ENCODE results near the gene CENPC.
"Not testable (repeated sequence)": the region's sequence is repeated elsewhere in the genome, so short reads cannot be mapped to it uniquely, and the experiment has no call there.

The CENPC gene

GRCh38 chr4:67465032-67465762 is 80.1 kb downstream of the CENPC start:
- DNase-seq, result no peak

GRCh38 chr4:67460574-67460973 is 84.7 kb downstream of the CENPC start:
- no peak for DNase-seq

- DNase-seq, result no peak
Observed at GRCh38 chr4:67459164-67459563, 86.1 kb downstream of the CENPC start.

GRCh38 chr4:67456577-67457196 is 88.6 kb downstream of the CENPC start:
- DNase-seq, result no peak

- DNase-seq, result not testable (repeated sequence)
Observed at GRCh38 chr4:67452846-67453205, 92.5 kb downstream of the CENPC start.

- no peak for DNase-seq
Observed at GRCh38 chr4:67452100-67452845, 93.0 kb downstream of the CENPC start.

GRCh38 chr4:67451464-67451863 is 93.8 kb downstream of the CENPC start:
- DNase-seq, result no peak

GRCh38 chr4:67448621-67449020 is 96.7 kb downstream of the CENPC start:
- no peak for DNase-seq

GRCh38 chr4:67447873-67448272 is 97.4 kb downstream of the CENPC start:
- DNase-seq, result no peak

- no peak for DNase-seq
Observed at GRCh38 chr4:67446811-67447210, 98.5 kb downstream of the CENPC start.

- DNase-seq, result not testable (repeated sequence)
Observed at GRCh38 chr4:67445881-67446280, 99.4 kb downstream of the CENPC start.

GRCh38 chr4:67438975-67439374 is 106.3 kb downstream of the CENPC start:
- DNase-seq, result no peak

- no peak for DNase-seq
Observed at GRCh38 chr4:67437974-67438713, 107.2 kb downstream of the CENPC start.

GRCh38 chr4:67436742-67437141 is 108.6 kb downstream of the CENPC start:
- DNase-seq, result no peak

GRCh38 chr4:67430989-67431388 is 114.3 kb downstream of the CENPC start:
- DNase-seq, result no peak

- DNase-seq, result no peak
Observed at GRCh38 chr4:67428819-67429218, 116.5 kb downstream of the CENPC start.

Data from activated T-cell treated with anti-CD3 and anti-CD28 coated beads, Interleukin-2, amount 50 U/mL, for 1 hour (primary cell).